Thyroid gland (tissue), 4 donors: ENCODE measurements around the gene UNC13C. TPM values are rescaled to one million over a fixed set of nuclear protein-coding genes. Genes with fewer than 3 reads are reported as not detected.

ENCODE experiments used
- DNase-seq, 2 donors: peaks; one replicate each; pipeline ENCODE4 v3.0.0-alpha.2; 2019
- H3K27ac ChIP-seq, 3 donors: fragments of 200-600 bp; sonication (generic); 1 replicate in 2 of 3; 2 replicates in 1 of 3; pipeline ENCODE4 v1.5.1; 2016 to 2019; ENCODE audit warnings: mild to moderate bottlenecking in 1 of 3, moderate library complexity in 1 of 3
- H3K27me3 ChIP-seq: fragments of 200-600 bp; sonication (generic); one replicate; pipeline ENCODE4 v1.5.1; 2019
- H3K36me3 ChIP-seq, 2 donors: fragments of 200-600 bp; sonication (generic); one replicate each; pipeline ENCODE4 v1.5.1; 2016 to 2019
- H3K4me1 ChIP-seq, 2 donors: fragments of 200-600 bp; sonication (generic); one replicate each; pipeline ENCODE4 v1.5.1; 2017 to 2019
- H3K4me3 ChIP-seq, 3 donors: fragments of 200-600 bp; sonication (generic); replicated peaks in 1 of 3; 1 replicate in 2 of 3; 2 replicates in 1 of 3; pipeline ENCODE4 v1.5.1; 2016; ENCODE audit warnings: mild to moderate bottlenecking in 1 of 3
- H3K9me3 ChIP-seq: fragments of 200-600 bp; sonication (generic); one replicate; pipeline ENCODE4 v1.5.1; 2017
- CTCF ChIP-seq, 6 experiments: fragments of 200-600 bp in 3 of 6; fragments of 450-650 bp in 3 of 6; sonication (generic) in 3 of 6; IDR thresholded peaks; one replicate each; pipeline ENCODE4 v1.5.1; 2016 to 2019; ENCODE audit warnings: antibody characterized with exemption in 6 of 6, mild to moderate bottlenecking in 2 of 6, inconsistent platforms in 1 of 6, moderate library complexity in 1 of 6
- POLR2A ChIP-seq, 2 donors: fragments of 450-650 bp; IDR thresholded peaks; one replicate each; pipeline ENCODE4 v1.6.1; 2017; ENCODE audit warnings: antibody characterized with exemption in 2 of 2, mild to moderate bottlenecking in 2 of 2, moderate library complexity in 1 of 2
- WGBS, 2 donors: methylation state at CpG; one replicate each; pipeline ENCODE4 v1.1.5; 2017; 5-methylcytosine and 5-hydroxymethylcytosine counted together
- intact Hi-C: fragments of 100-400 bp; cut with DNase I; formaldehyde crosslinking; loops from one replicate; pipeline ENCODE4 v1.15.1; 2023
- total RNA-seq, 4 donors: library from RNA; depleted of rRNA; stranded (reverse); fragments of >200 nt; gene quantifications; one replicate each; pipeline ENCODE4 v1.2.3, GENCODE V29; 2016

UNC13C gene
- total RNA-seq, 4 donors from 2014 or later: 1.1 to 10.6 (median 7.5) TPM

- intact Hi-C loops: no loop called here
- TF ChIP-seq POLR2A (IDR thresholded peaks at IDR 0.05) (no peak), CTCF (IDR thresholded peaks at IDR 0.05) (no peak)
- Histone ChIP-seq H3K27me3 (no peaks in the 10 kb centered on the region), H3K27ac (no peak overlapping the region), H3K9me3 (no peaks in the 10 kb centered on the region), H3K36me3 (no peaks in the 10 kb centered on the region), H3K4me1 (peaks cover 0 to 11% of the 10 kb centered on the region in 2 donors), H3K4me3 (no peak overlapping the region)
- WGBS, 2 donors: 85 to 95% methylated on average over 1 of the region's 1 CpG
- DNase-seq: no peak
Observed at GRCh38 chr15:54571576-54571975, 593.3 kb downstream of the UNC13C start.

DNA sequence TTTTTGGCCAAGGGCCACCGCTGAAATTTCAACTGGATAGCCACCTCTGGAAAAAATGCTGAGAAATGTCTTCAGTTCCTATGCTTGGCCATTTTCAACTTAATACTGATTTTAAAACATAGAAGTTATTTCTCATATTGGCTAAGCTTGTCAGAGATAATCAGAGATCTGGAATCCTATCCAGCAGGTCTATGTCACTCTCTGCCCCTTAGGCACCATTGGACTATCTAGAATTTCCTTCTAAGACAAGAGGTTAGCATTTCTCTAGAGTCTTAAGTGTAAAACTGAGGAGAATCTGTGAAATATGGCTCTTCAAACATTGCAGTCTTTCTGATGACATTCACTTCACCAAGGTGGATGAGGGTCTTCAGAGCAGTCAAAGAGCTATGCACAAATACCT is 597.3 kb downstream of the UNC13C start:
- Histone ChIP-seq H3K4me1 (no peaks in the 10 kb centered on the region), H3K36me3 (no peaks in the 10 kb centered on the region), H3K27ac (no peak overlapping the region), H3K4me3 (no peak overlapping the region), H3K27me3 (no peaks in the 10 kb centered on the region), H3K9me3 (no peaks in the 10 kb centered on the region)
- WGBS, 2 donors: 80 to 92% methylated on average over 1 of the region's 1 CpG
- TF ChIP-seq POLR2A (IDR thresholded peaks at IDR 0.05) (no peak), CTCF (IDR thresholded peaks at IDR 0.05) (no peak)
- intact Hi-C loops: no loop called here
- no peak for DNase-seq

DNA sequence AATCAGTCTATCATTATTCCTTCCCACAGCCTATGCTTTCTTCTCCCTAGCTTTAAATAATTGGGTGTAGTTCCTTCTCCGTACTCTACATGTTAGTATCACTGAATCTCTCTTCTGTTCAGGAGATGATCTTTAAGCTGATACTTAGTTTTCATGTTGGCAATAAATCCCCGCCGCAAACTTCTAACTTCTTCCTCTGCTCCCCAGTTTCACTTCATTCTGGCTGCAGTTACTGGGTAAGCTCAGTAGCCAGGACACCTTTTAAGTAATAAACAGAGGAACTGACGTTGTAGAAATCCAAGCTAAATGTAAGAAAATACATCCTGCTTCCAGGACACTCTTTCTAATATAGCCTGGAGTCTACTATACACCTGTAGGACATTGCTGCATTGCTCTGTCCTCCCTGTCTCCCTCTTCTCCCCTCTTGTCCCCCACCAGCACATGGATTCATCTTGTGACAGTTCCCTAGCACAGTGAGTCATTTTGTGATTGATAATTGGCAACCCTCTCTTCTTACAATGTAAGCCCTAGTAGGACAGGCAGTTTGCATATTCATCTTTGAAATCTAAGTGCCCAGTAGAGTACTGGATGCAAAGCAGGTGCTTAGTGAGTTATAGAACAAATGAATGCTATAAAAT is 598.2 kb downstream of the UNC13C start:
- no peak overlapping the region for H3K4me3 ChIP-seq
- no peak overlapping the region for H3K27ac ChIP-seq
- H3K9me3 ChIP-seq: no peaks in the 10 kb centered on the region
- no peak for DNase-seq
- 81 to 84% methylated on average over 4 of the region's 4 CpGs for WGBS, 2 donors
- no peaks in the 10 kb centered on the region for H3K4me1 ChIP-seq
- no peaks in the 10 kb centered on the region for H3K27me3 ChIP-seq
- intact Hi-C loops: no loop called here
- no peaks in the 10 kb centered on the region for H3K36me3 ChIP-seq
- TF ChIP-seq CTCF (IDR thresholded peaks at IDR 0.05) (no peak), POLR2A (IDR thresholded peaks at IDR 0.05) (no peak)

GRCh38 chr15:54577476-54578250 is 599.4 kb downstream of the UNC13C start:
- no peaks in the 10 kb centered on the region for H3K36me3 ChIP-seq

More at GRCh38 chr15:54577476-54578250, 599.4 kb downstream of the UNC13C start:
- no peaks in the 10 kb centered on the region for H3K27me3 ChIP-seq
- TF ChIP-seq CTCF (IDR thresholded peaks at IDR 0.05): no peak
- no peak for TF ChIP-seq POLR2A (IDR thresholded peaks at IDR 0.05)
- no peak overlapping the region for H3K27ac ChIP-seq
- WGBS, 2 donors: 49 to 62% methylated on average over 4 of the region's 4 CpGs
- H3K9me3 ChIP-seq: no peaks in the 10 kb centered on the region
- intact Hi-C loops: no loop called here
- DNase-seq: no peak
- H3K4me3 ChIP-seq: no peak overlapping the region
- H3K4me1 ChIP-seq: no peaks in the 10 kb centered on the region
